ENCODE measurements around the gene SLC30A3.
"Not testable (repeated sequence)": the region's sequence is repeated elsewhere in the genome, so short reads cannot be mapped to it uniquely, and the experiment has no call there.

Gene SLC30A3

GRCh38 chr2:27275211-27276150 lies 12.6 kb upstream of the SLC30A3 start, which contains the start of gene DNAJC5G:
Gene DNAJC5G, plus strand, starts transcription at chr2:27275433. Its CDS starts 1,296 bp downstream, at chr2:27276729.
- ATAC-seq, result no peak
- H3K27ac Mint-ChIP-seq, result no peak within 1 kb of the TSS
- H3K27me3 Mint-ChIP-seq, result peaks cover 10% of the 10 kb centered on the region
- no peak within 1 kb of the TSS for H3K4me3 Mint-ChIP-seq
- peaks cover 3% of the 10 kb centered on the region for H3K4me1 Mint-ChIP-seq
- DNase-seq, result no peak
- H3K9me3 Mint-ChIP-seq, result no peaks in the 10 kb centered on the region
- no peaks in the 10 kb centered on the region for H3K36me3 Mint-ChIP-seq (ENCODE audit: low read depth)

- not testable (repeated sequence) for H3K27ac Mint-ChIP-seq; H3K36me3 Mint-ChIP-seq (ENCODE audit: low read depth); DNase-seq; H3K4me3 Mint-ChIP-seq; H3K9me3 Mint-ChIP-seq; ATAC-seq; H3K4me1 Mint-ChIP-seq
- H3K27me3 Mint-ChIP-seq, result peaks cover 14% of the 10 kb centered on the region
These were observed 10.0 kb upstream of the SLC30A3 start for GRCh38 chr2:27272537-27273522.

- H3K4me1 Mint-ChIP-seq, result no peaks in the 10 kb centered on the region
- ATAC-seq (no peak), DNase-seq (no peak)
- H3K9me3 Mint-ChIP-seq, result no peaks in the 10 kb centered on the region
- no peaks in the 10 kb centered on the region for H3K36me3 Mint-ChIP-seq (ENCODE audit: low read depth)
- peaks cover 14% of the 10 kb centered on the region for H3K27me3 Mint-ChIP-seq
- no peak overlapping the region for H3K27ac Mint-ChIP-seq
- H3K4me3 Mint-ChIP-seq, result no peak overlapping the region
These were observed 8.9 kb upstream of the SLC30A3 start for GRCh38 chr2:27271631-27272340.

- ATAC-seq (no peak), DNase-seq (no peak)
- H3K27ac Mint-ChIP-seq, result no peak overlapping the region
- peaks cover 14% of the 10 kb centered on the region for H3K27me3 Mint-ChIP-seq
- no peak overlapping the region for H3K4me3 Mint-ChIP-seq
- no peaks in the 10 kb centered on the region for H3K9me3 Mint-ChIP-seq
- H3K4me1 Mint-ChIP-seq, result no peaks in the 10 kb centered on the region
- no peaks in the 10 kb centered on the region for H3K36me3 Mint-ChIP-seq (ENCODE audit: low read depth)
These were observed 7.8 kb upstream of the SLC30A3 start for GRCh38 chr2:27270670-27271069.

- Mint-ChIP-seq H3K4me3 (no peak overlapping the region), H3K27ac (no peak overlapping the region), H3K4me1 (peaks cover 4% of the 10 kb centered on the region), H3K9me3 (no peaks in the 10 kb centered on the region), H3K36me3 (ENCODE audit: low read depth) (no peaks in the 10 kb centered on the region), H3K27me3 (peaks cover 14% of the 10 kb centered on the region)
- ATAC-seq, result no peak
- DNase-seq, result no peak
These were observed 7.3 kb upstream of the SLC30A3 start for GRCh38 chr2:27270131-27270530.

GRCh38 chr2:27268296-27268695 lies 5.4 kb upstream of the SLC30A3 start:
- peaks cover 28% of the 10 kb centered on the region for H3K27me3 Mint-ChIP-seq
- DNase-seq; H3K27ac Mint-ChIP-seq; H3K36me3 Mint-ChIP-seq (ENCODE audit: low read depth); H3K4me3 Mint-ChIP-seq; H3K9me3 Mint-ChIP-seq; ATAC-seq: not testable (repeated sequence)
- H3K4me1 Mint-ChIP-seq, result peaks cover 16% of the 10 kb centered on the region

- no peaks in the 10 kb centered on the region for H3K36me3 Mint-ChIP-seq (ENCODE audit: low read depth)
- no peak overlapping the region for H3K4me3 Mint-ChIP-seq
- peaks cover 23% of the 10 kb centered on the region for H3K4me1 Mint-ChIP-seq
- H3K27ac Mint-ChIP-seq, result no peak overlapping the region
- H3K27me3 Mint-ChIP-seq, result peaks cover 40% of the 10 kb centered on the region
- H3K9me3 Mint-ChIP-seq, result no peaks in the 10 kb centered on the region
- DNase-seq (no peak), ATAC-seq (no peak)
These were observed 2.7 kb upstream of the SLC30A3 start for GRCh38 chr2:27265536-27265870.

- Mint-ChIP-seq H3K27me3 (peaks cover 41% of the 10 kb centered on the region), H3K4me1 (peaks cover 23% of the 10 kb centered on the region), H3K36me3 (ENCODE audit: low read depth) (no peaks in the 10 kb centered on the region), H3K9me3 (no peaks in the 10 kb centered on the region), H3K4me3 (peak overlapping the region; percentile 72), H3K27ac (no peak overlapping the region)
- DNase-seq (peak; percentile 71), ATAC-seq (peak; percentile 45)
These were observed 2.1 kb upstream of the SLC30A3 start for GRCh38 chr2:27264753-27265535.

GRCh38 chr2:27264253-27264752 lies 1.5 kb upstream of the SLC30A3 start:
- peaks cover 40% of the 10 kb centered on the region for H3K27me3 Mint-ChIP-seq
- H3K4me1 Mint-ChIP-seq, result peaks cover 23% of the 10 kb centered on the region
- H3K36me3 Mint-ChIP-seq (ENCODE audit: low read depth), result no peaks in the 10 kb centered on the region
- H3K9me3 Mint-ChIP-seq, result no peaks in the 10 kb centered on the region
- H3K27ac Mint-ChIP-seq, result no peak overlapping the region
- peak overlapping the region; percentile 72 for H3K4me3 Mint-ChIP-seq
- peak; percentile 30 for ATAC-seq
- peak; percentile 24 for DNase-seq

GRCh38 chr2:27263287-27264252 lies 723 bp upstream of the SLC30A3 start:
- Mint-ChIP-seq H3K27ac (no peak overlapping the region), H3K9me3 (no peaks in the 10 kb centered on the region), H3K4me1 (peaks cover 23% of the 10 kb centered on the region), H3K36me3 (ENCODE audit: low read depth) (no peaks in the 10 kb centered on the region), H3K27me3 (peaks cover 42% of the 10 kb centered on the region), H3K4me3 (peak overlapping the region; percentile 72)
- DNase-seq (no peak), ATAC-seq (no peak)

GRCh38 chr2:27261926-27262298 lies 935 bp downstream of the SLC30A3 start:
- Mint-ChIP-seq H3K27ac (no peak overlapping the region), H3K36me3 (ENCODE audit: low read depth) (no peaks in the 10 kb centered on the region), H3K27me3 (peaks cover 46% of the 10 kb centered on the region), H3K9me3 (no peaks in the 10 kb centered on the region), H3K4me3 (peak overlapping the region; percentile 57), H3K4me1 (peaks cover 23% of the 10 kb centered on the region)
- ATAC-seq (no peak), DNase-seq (no peak)

- H3K36me3 Mint-ChIP-seq (ENCODE audit: low read depth), result no peaks in the 10 kb centered on the region
- peak overlapping the region; percentile 57 for H3K4me3 Mint-ChIP-seq
- H3K27me3 Mint-ChIP-seq, result peaks cover 46% of the 10 kb centered on the region
- peaks cover 23% of the 10 kb centered on the region for H3K4me1 Mint-ChIP-seq
- no peak for DNase-seq
- H3K27ac Mint-ChIP-seq, result no peak overlapping the region
- H3K9me3 Mint-ChIP-seq, result no peaks in the 10 kb centered on the region
- no peak for ATAC-seq
These were observed 1.5 kb downstream of the SLC30A3 start for GRCh38 chr2:27261241-27261925.

Data from activated naive CD8-positive, alpha-beta T cell treated with anti-CD3 and anti-CD28 coated beads, Interleukin-2, amount 50 U/mL, for 24 hours (primary cell).